ELF-1 (cell line): ENCODE measurements around the gene TNK1.
"Not testable (repeated sequence)": the region's sequence is repeated elsewhere in the genome, so short reads cannot be mapped to it uniquely, and the experiment has no call there.

Source experiments
- DNase-seq: peaks from one replicate; pipeline ENCODE4 v3.0.0-alpha.2; 2016; ENCODE audit warnings: low read depth, low spot score

The TNK1 gene

DNA sequence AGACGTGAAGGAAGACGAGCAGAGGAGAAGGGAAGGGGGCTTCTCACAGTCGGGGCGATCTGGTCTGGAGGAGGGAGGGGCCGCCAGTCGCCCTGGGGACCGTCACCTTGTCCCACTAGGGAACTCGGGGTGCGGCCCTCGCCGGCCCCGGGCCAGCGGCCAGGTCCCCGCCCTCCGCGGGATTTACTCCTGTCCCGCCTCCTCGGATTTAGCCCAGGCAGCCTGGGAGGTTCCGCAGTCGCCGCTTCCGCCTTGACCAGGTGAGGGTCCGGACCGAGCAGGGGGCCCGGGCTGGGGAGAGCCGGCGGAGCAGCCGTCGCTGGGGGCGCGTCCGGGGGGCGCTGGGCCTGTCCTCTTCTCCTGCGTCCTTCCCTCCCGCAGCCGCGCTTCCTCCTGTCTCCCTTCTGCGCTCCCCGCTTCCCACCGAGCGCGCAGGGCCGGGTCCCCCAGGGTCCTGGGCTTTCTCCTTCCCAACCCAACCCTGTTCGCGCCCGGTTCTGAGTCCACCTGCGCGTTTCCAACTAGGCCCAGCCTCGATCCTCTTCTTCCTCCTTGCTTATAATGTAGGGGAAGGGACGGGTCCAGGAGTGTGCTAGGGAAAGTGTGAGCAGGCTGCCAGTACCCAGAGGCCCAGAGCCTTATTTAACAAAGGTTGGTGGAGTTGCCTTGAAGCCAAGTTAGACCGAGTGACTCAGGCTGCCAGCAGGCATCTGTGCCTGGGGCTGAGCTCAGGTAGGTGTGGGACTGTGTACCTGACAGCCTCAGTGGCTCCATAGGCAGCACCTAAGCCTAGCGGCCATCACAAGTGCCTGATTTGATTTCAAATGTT lies at the start of gene TNK1:
Gene TNK1 (plus strand): TSS at position 235 of the 829 bp plus-strand sequence. CDS start 1,838 bp downstream, outside the sequence.
- DNase-seq, result peak; percentile 51

DNA sequence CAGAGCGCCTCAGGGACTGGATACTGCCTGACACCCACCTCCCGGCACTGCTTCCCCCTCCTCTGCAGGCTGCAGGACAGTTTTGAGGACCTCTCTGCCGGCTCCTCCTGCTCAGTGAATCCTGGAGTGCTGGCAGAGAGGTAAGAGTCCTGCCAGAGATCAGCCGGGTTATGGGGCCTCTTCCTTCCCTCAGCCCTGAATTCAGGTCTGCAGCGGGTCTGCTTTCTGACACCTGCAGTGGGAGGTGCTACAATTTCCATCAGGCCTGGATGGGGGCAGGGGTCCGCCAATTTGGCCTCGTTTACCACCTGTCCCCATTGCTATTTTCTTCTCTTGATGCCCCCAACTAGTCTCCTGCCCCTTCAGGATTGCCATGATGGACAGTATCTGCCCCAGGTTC lies 48.8 kb upstream of the TNK1 start:
- no peak for DNase-seq

DNA sequence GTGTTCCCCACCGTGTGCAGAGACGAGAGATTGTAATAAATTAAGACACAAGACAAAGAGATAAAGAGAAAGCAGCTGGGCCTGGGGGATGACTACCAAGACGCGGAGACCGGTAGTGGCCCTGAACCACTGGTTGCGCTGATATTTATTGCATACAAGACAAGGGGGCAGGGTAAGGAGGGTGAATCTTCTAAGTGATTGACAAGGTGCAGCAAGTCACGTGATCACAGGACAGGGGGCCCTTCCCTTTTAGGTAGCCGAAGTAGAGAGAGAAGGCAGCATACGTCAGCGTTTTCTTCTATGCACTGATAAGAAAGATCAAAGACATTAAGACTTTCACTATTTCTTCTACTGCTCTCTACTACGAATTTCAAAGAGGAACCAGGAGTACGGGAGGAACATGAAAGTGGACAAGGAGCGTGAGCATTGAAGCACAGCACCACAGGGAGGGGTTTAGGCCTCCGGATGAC lies 48.3 kb upstream of the TNK1 start:
- DNase-seq, result not testable (repeated sequence)

DNA sequence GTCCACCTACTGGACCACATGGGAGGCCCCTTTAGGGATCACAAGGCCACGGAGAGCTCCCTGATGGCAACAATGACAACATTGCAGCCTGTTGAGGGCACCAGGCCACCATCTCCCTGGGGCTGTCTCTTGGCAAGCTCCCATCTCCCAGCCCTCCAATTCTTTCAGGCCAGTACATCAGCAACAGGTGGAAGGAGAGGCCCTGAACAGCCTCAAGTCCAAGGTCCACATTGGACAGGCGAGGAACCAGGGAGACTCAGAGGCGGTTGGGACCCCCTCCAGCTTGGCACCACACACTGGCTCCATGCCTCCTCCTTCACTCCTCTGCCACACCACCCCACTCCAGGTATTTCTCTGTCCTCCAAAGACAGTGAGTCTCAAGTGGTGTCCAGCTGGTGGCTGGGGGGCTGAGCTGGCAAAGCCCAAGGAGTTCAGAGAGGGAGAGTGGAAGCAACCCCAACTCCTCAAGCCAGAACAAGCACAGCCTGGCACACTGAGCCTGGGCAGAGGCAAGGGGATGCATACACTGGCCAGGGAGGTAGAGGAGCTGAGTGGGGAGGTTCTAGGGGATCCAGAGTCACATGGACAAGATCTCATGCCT lies 45.9 kb upstream of the TNK1 start:
- DNase-seq, result no peak

- DNase-seq, result not testable (repeated sequence)
These were observed 45.1 kb upstream of the TNK1 start for GRCh38 chr17:7335765-7336164.

- no peak for DNase-seq
These were observed 44.4 kb upstream of the TNK1 start, which contains the start of gene ACAP1 for GRCh38 chr17:7336240-7337175. ACAP1 (plus strand) TSS chr17:7336529; CDS start chr17:7336735, 206 bp downstream.

GRCh38 chr17:7337600-7337999 lies 43.3 kb upstream of the TNK1 start:
- DNase-seq, result not testable (repeated sequence)

- DNase-seq, result no peak
These were observed 40.7 kb upstream of the TNK1 start for GRCh38 chr17:7340179-7340578.

DNA sequence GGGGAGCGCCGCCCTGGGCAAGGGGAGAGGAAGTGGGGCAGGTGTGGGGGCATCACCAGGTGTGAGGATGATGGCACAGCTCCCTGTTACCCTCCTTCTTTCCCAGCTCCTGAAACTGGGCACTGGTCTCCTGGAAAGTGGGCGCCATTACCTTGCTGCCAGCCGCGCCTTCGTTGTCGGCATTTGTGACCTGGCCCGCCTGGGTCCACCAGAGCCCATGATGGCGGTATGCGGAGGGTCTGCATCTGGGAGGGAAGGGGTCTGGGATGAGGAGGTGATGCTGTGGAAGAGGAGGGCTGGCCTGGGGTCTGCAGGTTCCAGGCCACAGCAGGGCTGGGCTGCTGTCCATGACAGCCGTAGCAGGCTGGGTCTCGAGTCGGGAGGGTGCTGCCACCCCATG lies 39.0 kb upstream of the TNK1 start:
- no peak for DNase-seq

- no peak for DNase-seq
These were observed 37.6 kb upstream of the TNK1 start for GRCh38 chr17:7343250-7343649.

- no peak for DNase-seq
These were observed 33.9 kb upstream of the TNK1 start for GRCh38 chr17:7346761-7347614.

DNA sequence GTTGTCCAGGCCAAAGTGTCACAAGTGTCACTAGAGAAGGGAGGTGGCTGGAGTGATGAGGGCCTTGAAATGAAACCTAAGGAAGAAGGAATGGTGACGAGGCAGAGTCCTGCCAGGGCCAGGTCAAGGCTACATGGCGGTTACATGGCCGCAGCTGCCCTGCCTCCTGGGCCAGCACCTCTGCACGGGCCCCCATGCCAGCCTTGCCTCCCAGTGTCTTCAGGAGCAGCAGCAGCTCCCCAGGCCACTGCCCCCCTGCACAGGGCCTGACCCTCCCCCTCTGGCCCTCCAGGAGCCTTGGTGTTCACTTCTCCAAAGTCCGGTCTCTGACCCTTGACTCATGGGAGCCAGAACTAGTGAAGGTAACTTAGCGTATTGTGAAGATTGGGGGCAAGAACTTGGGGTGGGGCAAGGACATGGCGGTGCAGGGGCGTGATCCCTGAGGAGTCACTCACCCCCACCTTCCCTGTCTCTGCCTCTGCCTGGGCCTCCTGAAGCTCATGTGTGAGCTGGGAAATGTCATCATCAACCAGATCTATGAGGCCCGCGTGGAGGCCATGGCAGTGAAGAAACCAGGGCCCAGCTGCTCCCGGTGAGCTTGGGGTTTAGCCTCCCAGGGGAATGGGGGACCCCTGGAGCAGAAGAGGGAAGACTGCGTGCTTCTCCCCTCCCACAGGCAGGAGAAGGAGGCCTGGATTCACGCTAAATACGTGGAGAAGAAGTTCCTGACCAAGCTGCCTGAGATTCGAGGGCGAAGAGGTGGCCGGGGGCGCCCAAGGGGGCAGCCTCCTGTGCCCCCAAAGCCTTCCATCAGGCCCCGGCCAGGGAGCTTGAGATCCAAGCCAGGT lies 33.0 kb upstream of the TNK1 start:
- no peak for DNase-seq

- DNase-seq, result no peak
These were observed 32.2 kb upstream of the TNK1 start for GRCh38 chr17:7348478-7349242.

DNA sequence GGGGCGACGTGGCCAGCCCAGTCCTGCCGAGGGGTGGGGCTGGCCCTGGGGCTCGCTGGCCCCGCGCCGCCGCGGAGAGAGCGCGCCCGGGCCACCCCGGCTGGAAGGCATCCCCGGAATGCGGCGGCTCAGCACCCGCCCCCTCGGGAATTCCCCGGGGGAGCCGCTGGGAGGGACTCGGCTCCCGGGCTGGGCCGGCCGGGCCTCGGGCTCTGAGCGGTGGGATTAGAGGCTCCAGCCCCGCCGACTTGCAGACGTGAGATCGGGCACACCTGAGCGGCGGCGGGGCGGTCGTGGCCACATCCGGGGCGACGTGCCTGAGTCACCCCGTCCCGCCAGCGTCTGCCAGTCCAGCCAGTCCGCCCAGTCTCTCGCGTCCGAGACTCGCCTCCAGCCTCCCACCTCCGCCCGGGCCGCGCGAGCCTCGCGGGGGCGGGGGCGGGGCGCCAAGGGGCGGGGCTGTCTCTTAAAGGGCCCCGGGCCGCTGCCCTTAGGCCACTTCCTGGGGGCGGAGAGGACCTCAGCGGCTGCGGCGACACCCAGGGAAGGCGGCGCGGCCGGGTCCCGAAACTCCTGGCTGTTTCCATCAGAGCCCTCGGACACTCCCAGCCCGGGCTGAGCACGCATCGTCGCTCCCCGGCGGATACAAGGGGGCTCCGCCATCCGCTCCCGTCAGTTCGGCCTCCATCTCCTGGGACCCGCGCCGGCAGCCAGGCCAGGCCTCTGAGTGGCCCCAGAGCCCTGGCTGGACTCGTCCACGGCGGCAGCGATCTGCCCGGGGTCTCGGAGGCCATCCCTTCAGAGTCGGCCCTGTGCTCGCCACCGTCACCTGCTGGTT lies 29.0 kb upstream of the TNK1 start, which contains the start of gene KCTD11:
Gene KCTD11 (plus strand): TSS at position 498 of the 838 bp plus-strand sequence.
- peak; percentile 94 for DNase-seq

DNA sequence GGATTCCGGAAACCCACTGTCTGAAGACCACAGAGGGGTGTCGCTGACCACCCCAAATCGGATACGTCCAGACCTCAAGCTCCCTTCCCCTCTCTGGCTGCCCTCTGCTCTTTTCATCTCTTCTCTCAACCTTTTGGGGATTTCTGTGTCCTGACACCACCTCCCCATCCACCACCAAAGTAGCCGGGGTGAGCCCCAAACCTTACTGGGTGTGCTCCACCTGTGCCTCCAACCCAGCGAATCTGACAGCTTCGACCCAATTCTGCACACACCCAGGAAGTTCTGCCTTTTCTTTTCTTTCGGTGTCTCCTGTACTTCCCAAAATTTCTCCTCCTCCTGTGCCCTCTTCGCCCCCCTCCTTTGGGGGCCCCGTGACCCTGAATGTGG lies 28.4 kb upstream of the TNK1 start:
- no peak for DNase-seq

- no peak for DNase-seq
These were observed 27.8 kb upstream of the TNK1 start for GRCh38 chr17:7352910-7353635.

- peak; percentile 36 for DNase-seq
These were observed 26.5 kb upstream of the TNK1 start for GRCh38 chr17:7354262-7354843.
